Subcutaneous adipose tissue (tissue), 4 donors: Measurements from ENCODE around the gene SPI1. TPM values are rescaled to one million over a fixed set of nuclear protein-coding genes. Genes with fewer than 3 reads are reported as not detected.

ENCODE experiments used
- total RNA-seq, 4 donors: library from RNA; depleted of rRNA; stranded (reverse); fragments of >200 nt; gene quantifications; one replicate each; pipeline ENCODE4 v1.1.0, GENCODE V29; 2016
- TF ChIP-seq, protein P1 (sequence below): fragments of 450-650 bp; IDR thresholded peaks from one replicate; pipeline ENCODE4 v1.5.1; 2016; ENCODE audit warnings: low read depth, mild to moderate bottlenecking, control low read depth, antibody characterized with exemption, moderate library complexity

The SPI1 gene
- total RNA-seq, 4 donors from 2014 or later, result 20.3 to 92.3 (median 32.6) TPM

DNA sequence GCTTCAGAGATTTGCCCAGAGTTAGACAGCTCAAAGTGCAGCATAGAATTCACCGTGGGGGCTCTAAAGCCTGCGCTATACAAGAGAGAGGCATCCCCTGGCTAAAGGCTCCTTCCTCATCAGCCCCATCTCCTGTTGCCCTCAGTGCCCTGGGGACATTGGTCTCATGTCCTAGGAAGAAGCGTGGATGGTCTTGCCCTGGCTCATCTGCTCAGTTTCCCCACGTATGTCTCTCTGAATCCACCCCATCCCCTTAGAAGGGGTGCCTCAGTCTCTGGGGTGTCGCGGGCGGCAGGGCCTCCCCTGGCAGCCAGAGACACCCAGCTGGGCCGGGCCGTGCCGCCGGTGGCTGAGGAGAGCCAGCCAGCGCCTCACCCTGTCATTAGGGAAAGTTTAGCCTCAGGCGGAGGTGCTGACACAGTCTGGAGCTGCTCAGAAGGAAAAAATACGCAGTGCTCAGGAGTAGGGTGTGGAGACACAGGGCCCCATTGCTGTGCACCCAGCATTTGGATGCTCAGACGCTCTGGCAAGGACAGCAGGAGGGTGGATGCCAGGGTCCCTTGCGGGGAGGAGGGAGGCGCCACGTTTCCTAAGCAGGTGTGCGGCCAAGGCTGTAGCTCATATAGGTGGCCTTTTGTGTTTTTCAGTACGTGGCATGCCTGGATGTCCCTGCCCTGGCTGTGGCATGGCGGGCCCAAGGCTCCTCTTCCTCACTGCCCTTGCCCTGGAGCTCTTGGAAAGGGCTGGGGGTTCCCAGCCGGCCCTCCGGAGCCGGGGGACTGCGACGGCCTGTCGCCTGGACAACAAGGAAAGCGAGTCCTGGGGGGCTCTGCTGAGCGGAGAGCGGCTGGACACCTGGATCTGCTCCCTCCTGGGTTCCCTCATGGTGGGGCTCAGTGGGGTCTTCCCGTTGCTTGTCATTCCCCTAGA is 31.4 kb upstream of the SPI1 start:
- TF ChIP-seq, protein P1, sequence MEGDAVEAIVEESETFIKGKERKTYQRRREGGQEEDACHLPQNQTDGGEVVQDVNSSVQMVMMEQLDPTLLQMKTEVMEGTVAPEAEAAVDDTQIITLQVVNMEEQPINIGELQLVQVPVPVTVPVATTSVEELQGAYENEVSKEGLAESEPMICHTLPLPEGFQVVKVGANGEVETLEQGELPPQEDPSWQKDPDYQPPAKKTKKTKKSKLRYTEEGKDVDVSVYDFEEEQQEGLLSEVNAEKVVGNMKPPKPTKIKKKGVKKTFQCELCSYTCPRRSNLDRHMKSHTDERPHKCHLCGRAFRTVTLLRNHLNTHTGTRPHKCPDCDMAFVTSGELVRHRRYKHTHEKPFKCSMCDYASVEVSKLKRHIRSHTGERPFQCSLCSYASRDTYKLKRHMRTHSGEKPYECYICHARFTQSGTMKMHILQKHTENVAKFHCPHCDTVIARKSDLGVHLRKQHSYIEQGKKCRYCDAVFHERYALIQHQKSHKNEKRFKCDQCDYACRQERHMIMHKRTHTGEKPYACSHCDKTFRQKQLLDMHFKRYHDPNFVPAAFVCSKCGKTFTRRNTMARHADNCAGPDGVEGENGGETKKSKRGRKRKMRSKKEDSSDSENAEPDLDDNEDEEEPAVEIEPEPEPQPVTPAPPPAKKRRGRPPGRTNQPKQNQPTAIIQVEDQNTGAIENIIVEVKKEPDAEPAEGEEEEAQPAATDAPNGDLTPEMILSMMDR, result no peak

DNA sequence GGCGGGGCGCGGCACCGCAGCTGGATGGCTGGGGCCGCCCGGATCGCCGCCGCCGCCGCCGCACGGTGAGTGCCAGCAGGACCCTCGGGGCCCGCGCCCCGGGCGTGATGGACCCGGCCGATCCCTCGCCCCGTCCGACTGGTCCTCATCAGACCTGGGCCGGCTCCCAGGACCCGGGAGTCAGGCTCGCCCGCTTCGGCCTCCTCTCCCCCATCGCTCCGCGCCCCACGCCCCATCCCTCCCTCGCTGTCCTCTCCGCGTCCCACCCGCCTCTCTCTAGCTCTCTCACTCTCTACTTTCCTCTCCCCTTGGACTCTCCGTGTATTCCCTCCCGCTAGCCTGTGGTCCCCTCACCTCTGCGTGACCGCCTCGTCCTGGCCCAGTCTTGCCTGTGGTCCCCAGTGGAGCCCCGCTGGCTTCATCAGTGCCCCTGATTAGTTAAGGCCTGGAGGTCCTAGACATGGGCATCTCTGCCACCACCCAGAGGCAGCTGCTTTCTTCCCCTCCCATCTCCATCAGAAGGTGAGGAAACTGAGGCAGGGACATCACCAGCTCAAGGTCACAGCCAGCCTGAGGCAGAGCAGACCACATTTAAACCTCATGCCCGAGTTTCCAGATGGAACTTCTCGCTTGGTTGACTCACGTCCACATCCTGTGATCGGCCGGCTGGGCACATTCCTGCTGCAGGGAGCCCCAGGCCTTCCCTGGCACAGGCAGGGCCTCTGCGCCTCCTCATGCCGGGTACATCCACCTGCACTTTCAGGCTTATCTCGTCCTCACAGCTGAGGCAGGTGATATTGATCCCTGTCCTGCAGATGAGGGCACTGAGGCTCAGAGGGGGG is 30.5 kb upstream of the SPI1 start:
- TF ChIP-seq, protein P1, result no peak

DNA sequence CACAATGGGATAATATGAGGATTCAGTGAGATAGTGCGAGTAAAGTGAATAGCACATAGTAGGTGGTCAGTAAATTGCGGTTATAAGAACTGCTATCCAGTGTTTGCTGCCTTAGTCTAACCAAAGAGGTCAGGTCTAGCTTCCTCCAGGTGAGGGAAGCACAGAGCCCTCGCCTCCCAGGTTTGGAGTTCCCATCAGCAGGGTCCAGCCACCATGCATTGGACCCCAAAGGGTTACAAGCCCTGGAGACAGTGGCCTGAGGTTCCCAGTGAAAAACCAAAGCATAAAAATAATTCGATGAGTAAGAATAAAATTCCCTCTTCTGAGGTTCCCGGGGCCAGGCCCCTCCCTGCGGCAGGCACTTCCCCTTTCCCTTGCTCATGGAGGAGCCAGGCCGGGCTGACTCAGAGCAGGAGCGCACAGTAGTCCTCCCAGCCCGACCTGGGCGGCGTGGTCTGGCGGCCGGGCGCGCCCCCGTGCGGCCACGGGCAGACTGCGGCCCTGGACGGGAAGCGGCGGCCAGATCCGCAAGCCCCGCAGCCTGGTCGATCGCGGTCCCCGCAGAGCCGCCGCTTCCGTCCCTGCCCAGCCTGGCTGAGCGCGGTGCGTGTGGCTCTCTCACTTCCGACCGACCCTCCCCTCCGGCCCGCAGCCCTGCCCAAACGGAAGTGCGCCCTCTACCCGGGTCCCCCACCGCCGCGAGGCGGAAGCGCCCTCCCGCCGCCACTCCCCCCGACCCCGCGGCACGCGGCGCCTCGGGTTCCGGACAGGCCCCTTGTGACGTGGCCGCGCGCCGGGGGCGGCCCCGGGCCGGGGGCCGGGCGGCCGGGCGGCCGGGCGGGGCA is 29.6 kb upstream of the SPI1 start, which contains the start of gene SLC39A13:
TSS of gene SLC39A13 (plus strand) at position 845 of the 845 bp plus-strand sequence. CDS start 1,505 bp downstream, outside the sequence.
- TF ChIP-seq, protein P1, result no peak

DNA sequence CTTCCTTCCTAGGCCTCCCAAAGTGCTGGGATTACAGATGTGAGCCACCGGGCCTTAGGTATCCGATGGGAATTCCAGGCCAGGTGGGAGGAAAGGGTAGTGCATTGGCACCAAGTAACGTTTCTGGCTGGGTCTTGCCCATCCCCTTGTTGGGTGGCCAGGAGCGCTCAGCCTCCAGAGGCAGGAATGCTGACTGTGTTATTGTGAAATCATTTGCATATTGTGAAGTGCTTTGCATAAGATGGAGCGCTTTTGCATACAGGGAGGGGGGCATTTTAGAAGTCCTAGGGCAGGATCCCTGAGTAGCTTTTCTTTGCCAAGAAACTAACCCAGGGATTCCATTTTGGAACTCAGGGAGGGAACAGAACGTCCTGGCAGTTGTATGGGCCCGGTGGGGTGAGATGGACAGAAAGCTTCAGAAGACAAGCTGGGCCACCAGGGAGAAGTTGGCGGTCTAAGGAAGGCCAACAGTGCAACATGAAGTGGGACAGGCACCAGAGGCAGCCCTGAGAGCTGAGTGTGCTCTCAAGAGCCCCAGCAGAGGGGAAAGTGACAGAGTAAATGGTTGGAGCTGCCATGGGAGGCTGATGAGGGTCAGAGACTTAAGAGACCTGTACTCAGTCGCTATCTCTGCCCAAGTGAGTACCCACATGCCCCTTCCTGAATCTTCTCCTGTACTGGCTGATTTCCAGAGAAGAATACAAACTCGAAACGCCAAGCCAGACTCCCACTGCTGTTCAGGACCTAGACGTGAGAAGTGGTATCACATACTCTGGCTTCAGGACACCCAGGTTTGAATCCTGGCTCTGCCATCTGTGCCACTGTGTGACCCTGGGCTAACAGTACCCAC is 28.8 kb upstream of the SPI1 start:
- TF ChIP-seq, protein P1, result no peak

DNA sequence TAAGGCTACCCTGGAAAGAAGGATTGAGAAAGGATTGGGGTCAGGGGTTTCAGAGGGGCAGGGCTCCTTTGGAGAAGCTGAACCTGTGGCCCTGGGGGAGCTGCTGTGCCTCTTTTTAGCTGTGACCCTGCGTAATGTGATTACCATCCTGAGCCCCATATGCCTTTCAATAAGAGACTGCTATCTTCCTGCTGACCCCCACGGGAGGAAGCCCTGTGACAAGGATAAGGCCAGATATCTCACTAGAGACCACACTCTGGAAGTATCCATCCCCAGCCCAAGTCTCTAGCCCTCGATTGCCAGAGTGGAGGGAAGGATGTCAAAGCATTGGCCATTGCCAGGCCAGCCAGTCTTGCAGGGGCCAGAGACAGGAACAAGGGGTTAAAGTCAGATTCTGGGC is 25.2 kb upstream of the SPI1 start:
- TF ChIP-seq, protein P1, result no peak

DNA sequence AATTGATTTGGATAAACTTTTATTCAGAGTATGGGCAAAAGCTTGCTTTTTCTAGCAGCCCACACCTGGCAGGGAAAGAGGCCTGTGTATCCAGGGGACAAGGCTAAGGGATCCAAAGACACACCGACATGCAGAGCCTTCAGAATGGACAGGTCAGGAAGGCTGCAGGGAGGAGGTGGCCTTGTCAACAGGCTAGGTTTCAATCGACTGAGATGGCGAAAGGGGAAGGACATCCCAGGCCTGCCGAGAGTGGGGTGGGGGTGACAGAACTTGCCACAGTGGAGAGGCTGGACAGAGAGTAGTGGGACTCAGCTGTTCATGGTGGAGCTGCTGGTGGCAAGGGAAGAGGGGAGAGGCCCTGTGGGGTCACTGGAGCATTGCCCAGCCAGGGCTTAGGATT is 24.8 kb upstream of the SPI1 start:
- TF ChIP-seq, protein P1, result no peak
